ENCODE results near the gene FGB.

DNA sequence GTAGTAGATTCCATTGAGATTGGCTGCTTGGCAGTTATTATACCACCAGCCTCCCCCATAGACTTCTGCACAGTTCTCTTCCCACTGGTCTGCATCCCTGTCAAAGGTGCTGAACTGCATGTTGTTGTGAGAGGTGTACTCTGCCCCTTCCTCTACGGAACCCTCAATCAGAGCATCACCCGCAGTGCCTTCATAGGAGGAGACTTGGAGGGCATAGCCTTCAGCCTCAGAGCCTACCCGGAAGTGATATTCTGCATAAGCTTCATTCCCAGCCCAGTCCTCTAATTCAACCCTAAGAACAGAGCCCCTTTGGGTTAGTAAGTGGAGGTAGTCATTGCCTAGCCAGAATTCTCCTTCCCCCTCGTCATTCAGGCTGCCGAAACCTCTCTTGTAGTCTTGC, 21.4 kb downstream of the FGB start:
- TF ChIP-seq, protein P1, sequence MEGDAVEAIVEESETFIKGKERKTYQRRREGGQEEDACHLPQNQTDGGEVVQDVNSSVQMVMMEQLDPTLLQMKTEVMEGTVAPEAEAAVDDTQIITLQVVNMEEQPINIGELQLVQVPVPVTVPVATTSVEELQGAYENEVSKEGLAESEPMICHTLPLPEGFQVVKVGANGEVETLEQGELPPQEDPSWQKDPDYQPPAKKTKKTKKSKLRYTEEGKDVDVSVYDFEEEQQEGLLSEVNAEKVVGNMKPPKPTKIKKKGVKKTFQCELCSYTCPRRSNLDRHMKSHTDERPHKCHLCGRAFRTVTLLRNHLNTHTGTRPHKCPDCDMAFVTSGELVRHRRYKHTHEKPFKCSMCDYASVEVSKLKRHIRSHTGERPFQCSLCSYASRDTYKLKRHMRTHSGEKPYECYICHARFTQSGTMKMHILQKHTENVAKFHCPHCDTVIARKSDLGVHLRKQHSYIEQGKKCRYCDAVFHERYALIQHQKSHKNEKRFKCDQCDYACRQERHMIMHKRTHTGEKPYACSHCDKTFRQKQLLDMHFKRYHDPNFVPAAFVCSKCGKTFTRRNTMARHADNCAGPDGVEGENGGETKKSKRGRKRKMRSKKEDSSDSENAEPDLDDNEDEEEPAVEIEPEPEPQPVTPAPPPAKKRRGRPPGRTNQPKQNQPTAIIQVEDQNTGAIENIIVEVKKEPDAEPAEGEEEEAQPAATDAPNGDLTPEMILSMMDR (IDR thresholded peaks at IDR 0.05; ENCODE audit: low read length): no peak
- TF ChIP-seq EZH2 (IDR thresholded peaks at IDR 0.05; ENCODE audit: borderline replicate concordance, low read length): no peak

Measured in OCI-LY1 (cell line).